NCI-H526 (cell line): ENCODE measurements around the gene XYLT2.
"Not testable (repeated sequence)": the region's sequence is repeated elsewhere in the genome, so short reads cannot be mapped to it uniquely, and the experiment has no call there.

Source experiments
- DNase-seq, 2 experiments: peaks; one replicate each; lab custom pipeline; 2025; lab: John Stamatoyannopoulos, UW

Gene XYLT2

GRCh38 chr17:50389534-50389933 is 43.6 kb downstream of the XYLT2 start:
- DNase-seq, result no peak

- no peak for DNase-seq
Measured at GRCh38 chr17:50392621-50393020, 46.7 kb downstream of the XYLT2 start.

- DNase-seq, result no peak
Measured at GRCh38 chr17:50393700-50394099, 47.8 kb downstream of the XYLT2 start.

- no peak for DNase-seq
Measured at GRCh38 chr17:50394711-50395110, 48.8 kb downstream of the XYLT2 start.

- DNase-seq, result peak; percentile 26 to 40
Measured at GRCh38 chr17:50396261-50397110, 50.6 kb downstream of the XYLT2 start.

GRCh38 chr17:50397111-50397918 is 51.4 kb downstream of the XYLT2 start, which contains the start of gene LRRC59:
Gene LRRC59, minus strand, starts transcription at chr17:50397523. Its CDS starts 206 bp downstream, at chr17:50397317.
- peak; percentile 62 to 89 for DNase-seq

GRCh38 chr17:50397919-50398285 is 52.0 kb downstream of the XYLT2 start:
- peak; percentile 37 to 45 for DNase-seq

GRCh38 chr17:50398672-50399071 is 52.7 kb downstream of the XYLT2 start:
- DNase-seq, result not testable (repeated sequence)

GRCh38 chr17:50399591-50399990 is 53.7 kb downstream of the XYLT2 start:
- DNase-seq, result not testable (repeated sequence)

GRCh38 chr17:50405351-50405750 is 59.4 kb downstream of the XYLT2 start:
- DNase-seq, result not testable (repeated sequence)

- DNase-seq, result no peak
Measured at GRCh38 chr17:50406578-50406977, 60.7 kb downstream of the XYLT2 start.

GRCh38 chr17:50407921-50408320 is 62.0 kb downstream of the XYLT2 start:
- no peak for DNase-seq
